Hematopoietic multipotent progenitor cell treated with erythropoietin and hydrocortisone succinate and interleukin-3 and kit ligand, for 4 days (in vitro differentiated cells): Measurements from ENCODE around the gene MRPS23.

ENCODE experiments used
- DNase-seq: peaks from one replicate; pipeline ENCODE4 v3.0.0-alpha.2; 2015

MRPS23 gene

DNA sequence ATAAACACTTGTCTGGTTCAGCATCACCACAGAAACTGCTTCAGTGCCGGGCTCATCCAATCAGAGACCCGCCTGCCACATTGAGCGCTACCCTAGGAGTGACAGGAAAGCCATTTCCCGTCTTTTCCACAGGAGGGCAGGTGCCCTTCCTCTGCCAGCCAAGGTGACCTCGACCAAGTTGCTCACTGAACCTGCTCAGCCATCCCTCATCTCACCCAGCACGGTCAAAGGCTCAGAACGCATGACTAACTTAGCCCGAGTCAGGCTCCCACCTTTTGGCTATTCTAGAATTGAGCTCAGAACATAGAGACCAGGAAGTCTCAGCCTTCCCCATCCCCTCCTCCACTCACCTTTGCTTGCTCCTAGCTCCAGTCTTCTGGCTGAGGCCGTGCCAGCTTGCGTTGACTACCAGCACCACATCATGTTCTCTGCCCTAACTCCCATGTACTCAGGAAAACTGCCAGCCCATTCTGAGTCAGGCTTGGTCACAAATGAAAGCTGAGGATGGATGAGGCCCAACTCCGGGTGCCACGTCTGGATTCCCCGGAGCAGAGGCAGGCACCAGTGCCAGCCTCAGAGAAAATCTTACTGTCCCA lies 15.6 kb downstream of the MRPS23 start:
- no peak for DNase-seq

DNA sequence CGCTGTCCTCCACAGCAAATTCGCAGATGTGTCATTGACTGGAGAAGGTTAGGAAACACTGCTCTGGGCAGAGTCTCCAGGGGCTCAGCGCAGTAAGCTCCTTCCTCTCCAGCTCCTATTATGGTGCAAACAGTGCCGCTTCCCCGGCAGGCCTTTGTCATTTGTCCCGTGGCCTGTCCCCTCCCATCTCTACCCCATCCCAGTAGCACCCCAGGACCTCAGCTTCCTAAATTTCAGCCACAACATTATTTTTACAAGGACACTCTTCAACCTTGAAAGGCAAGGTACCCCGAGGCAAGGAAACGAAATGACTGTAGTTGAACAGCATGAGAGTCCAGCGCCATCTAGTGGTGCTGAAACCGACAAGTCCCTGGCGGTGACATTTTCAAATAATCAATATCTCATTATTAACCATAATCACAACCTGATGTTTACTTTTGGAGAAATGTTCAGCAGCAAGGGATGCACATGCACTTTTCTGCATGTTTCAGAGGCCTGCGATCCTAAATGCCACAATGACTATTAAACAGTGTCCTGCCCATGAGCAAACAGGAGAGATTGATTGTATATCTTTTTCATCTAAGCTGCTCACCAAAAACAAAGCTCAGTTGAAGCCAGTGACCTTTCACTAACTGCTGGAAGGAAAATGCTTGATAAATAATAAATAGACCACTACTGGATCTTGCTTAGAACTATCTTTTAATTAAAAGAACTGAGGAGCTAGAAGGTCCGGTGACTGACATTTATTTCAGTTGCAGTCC lies 16.5 kb downstream of the MRPS23 start:
- peak; percentile 85 for DNase-seq

DNA sequence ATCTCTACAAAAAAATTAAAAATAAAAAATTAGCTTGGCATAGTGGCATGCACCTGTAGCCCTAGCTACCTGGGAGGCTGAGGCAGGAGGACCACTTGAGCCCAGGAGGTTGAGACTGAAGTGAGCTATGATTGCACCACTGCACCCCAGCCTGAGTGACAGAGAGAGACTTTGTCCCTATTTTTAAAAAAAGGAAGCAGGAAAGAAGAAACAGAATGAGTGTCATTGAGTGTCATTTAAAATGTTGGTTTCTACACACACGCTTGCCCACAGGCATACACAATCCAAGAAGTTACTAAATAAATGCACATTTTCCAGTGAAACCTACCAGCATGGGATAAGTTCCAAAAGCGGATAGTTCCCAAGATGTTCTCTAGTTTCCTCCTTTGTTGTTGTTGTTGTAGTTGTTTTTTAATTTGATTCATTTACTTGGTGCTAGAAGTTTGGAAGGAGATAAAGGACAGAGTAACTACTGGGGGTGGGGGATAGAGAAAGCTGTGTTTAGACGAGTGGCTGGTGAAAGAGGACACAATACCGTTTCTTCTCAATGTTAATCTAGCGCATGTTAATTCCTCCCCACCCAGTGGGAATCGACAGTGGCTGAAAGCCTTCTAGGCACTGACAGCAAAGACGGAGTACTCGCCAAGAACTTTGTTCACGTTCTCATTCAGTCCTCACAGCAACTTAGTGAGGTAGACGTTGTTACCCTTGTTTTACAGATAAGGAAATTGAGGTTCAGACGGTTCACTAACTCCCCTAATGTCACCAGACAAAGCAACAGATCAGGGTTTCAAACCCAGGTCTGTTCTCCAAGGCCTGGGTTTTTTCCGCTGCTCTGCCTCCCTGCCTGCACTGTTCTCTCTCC lies 17.3 kb downstream of the MRPS23 start:
- peak; percentile 37 for DNase-seq

DNA sequence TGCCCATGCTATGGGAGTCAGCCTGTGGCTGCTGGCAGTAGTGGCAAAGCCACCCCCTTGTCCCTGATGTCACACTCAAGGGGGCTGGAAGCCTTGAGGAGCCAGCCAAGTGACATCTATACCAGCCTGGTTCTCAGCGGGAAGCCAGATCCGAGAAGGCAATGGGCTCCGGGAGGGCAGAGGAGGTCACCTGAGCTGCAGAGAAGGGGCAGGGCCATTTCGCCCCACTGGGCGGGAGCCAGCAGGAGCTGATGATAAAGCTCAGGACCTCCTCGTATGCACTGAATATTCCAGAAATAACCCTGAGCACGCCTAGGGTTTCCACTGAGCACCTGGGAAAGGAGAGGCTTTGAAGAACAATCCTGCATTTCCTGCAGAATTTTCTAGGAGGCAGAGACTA lies 19.0 kb downstream of the MRPS23 start:
- DNase-seq, result no peak

DNA sequence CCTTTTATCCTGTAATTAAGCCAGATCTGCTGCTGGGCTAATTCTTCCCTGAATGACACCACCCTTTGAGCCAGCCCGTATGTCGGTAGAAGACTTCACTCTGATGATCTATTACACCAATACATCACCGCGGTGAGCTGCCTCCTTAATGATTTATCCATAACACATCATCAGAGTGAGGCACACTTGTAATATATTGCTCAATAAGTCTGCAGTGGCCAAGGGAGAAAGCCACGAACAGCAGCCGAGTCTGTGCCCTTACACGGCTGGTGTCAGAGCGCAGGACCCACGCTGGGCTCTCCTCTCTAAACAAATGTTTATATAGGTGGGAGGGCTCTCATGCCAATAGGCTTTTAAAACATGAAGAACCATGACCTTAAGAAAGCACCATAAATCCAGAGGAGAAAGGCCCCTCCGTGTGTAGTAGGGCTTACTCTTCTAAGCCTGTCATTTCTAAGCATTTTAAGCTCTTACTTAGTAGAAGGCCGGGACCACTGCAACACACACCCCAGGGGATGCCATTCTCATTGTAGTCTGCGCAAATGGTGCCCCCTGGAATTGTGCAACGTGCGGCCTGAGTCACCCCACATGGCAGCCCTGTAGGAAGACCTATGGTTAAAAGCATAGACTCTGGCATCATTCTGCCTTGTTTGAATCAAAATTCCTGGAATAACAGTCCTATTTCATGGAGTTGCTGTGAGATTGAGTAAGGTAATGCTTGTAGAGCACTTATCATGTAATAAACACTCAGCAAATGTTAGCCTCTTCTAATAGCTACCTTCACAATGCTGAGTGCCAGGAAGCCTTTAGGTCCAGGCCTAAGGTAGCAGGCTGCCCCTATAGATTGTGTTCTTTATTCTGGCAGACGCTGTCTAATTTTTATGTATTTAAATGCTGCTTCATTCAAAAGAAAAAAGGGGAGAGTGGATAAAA lies 26.1 kb downstream of the MRPS23 start:
- peak; percentile 30 for DNase-seq

DNA sequence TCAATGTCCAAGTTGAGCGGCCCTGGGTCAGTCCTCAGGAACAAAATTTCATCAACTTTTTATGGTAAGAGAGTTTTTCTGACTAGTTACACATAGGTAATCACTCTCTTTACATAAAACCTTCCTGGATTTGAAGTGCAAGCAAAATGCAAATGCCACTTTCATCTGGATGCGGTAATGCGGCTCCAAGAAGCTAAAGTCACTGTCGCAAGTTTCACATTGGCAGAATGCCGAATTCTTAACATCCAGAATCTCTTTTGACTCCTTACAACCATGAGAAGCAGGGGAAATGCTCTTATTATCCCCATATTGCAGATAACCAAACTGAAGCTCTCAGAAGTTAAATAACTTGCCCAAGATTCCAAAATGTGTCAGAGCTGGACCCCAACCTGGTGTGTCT lies 30.0 kb downstream of the MRPS23 start:
- DNase-seq, result no peak

DNA sequence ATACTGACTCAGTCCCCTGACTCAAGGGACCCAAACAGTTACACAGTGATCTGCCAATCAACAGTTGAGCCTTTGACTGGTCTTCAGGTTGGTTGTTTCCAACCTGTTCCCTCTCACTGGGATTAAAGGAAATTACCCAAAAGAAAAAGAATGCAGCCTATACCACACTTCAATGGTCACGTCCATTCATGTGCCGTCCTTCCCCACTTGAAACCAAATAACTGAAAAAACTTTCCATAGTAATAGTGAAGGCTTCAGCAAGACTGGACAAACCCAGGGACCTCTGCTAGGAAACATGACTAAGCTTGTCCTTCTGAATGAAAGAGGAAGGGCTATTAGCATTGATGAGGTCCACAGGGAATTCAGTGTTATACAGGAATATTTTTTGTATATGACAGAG lies 30.6 kb downstream of the MRPS23 start:
- DNase-seq, result no peak

DNA sequence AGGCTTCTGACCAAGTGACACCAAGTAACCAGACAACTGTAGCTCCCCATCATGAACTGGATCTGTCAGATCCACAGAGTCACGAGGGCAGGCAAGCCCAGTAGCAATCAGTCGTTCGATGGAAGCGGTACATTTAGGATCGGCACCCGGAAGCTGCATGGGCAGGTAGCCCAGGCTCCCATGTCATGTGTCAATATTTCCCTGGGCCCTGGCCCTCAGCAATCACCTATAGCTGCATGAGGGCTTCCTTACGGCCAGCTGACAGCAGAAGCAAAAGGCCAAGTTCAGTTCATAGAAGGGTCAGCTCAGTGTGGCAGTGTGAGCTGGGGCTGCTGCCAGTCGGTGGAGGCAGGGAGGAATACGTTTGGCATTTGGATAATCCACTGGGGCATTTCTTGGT lies 31.8 kb downstream of the MRPS23 start:
- no peak for DNase-seq

DNA sequence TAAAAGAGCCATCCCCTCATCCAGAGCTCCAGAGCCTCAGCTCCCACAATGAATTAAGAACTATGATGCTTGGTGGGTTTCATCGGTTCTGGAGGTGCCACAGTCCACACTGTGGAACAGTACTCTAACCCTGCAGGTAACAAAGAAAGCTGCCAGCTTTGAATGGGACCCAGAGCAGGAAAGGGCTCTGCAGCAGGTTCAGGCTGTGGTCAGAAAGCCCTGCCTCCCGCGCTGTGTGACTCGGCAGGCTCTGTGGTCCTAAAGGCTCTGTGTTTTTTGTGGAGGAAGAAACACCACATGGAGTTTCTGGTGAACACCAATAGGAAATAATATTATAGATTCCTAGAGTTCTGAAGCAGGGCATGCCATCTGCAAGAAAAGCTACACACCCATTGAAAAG lies 32.5 kb downstream of the MRPS23 start:
- no peak for DNase-seq

DNA sequence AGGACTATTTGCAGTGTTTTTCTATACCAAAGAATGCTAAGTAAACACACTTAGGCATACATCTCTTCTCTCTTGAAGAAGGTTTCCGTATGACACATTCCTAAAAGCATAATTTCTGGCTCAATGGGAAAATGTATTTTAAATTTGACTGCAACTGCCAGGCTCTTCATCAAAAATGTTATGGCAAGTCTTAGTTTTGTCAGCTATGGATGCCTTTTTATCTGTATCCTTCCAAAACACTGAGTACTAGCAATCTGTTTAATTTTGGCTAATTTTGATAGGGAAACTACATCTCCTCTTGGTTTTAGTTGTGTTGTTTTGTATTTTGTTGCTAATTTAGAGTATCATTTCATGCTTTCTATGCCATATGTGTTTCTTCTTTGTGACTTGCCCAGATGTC lies 35.4 kb downstream of the MRPS23 start:
- no peak for DNase-seq

DNA sequence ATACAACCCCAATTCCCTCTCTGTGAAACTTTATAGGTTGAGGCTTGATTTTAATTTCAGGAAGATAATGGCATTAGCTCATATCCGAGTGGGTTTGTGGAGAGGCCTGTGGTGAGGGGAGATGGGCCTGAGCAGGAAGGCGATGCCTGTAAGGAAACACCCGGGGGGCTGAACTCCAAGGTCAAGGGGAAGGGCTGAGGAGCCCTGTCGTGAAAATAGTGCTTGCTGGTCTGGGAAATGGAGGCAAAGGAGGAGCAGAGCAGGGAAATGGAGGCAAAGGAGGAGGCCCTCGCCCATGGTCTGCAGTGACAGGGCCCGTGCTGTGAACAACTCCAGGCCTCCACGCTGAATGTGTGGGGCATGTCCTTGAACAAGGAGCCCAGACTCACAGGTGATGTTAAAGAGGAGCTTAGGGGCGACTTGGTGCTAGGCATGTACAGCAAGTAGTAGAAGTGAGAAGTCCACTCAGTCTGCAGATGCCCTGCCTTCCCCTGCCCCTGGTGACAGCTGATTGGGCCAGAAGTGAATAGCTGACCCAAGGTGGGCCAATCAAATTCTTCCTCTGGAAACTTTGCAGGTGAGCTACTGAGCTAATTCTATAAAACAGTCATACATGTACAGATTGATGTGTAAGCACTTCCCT lies 38.1 kb downstream of the MRPS23 start:
- DNase-seq, result no peak

DNA sequence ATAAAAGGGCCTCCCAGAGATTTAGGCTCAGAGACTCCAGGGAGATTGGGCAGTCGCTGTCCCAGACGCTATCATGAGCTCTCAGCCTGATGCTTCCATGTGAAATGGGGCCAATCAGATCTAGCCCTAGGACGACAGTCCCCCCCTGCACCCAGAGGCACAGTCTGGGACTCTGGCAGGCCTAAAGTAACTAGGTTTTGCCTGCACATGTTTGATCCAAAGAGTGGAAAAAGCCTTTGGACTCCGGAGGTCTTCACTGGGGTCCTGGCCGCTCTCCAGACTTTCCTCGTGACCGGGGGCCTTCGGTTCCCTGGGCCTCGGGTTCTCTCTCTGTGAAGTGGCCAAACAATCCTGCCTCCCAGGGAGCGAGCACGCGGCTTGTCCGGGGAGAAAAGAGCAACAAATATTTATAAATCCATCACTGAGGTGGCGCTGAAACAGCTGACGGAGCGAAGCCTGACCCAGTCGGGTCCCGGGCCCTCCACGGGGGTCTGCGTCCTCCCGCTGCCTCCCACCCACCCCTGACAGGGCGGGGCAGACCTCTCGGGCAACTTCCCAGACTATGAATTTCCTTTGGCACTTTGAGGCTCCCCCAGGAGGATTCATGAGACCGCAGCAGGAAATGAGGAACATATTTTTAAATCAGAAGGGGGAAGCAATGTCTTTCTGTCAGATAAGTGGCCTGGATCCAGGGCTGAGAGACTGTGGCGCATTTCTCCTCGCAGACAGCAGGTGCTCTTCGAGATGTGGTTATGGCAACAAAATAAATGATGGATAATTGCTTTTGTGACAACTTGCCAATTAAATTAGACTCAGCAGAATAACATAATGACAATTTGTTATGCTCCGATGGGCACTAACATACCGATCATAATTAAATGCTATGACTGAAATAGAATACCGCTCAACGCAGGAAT lies 38.9 kb downstream of the MRPS23 start:
- peak; percentile 76 for DNase-seq

DNA sequence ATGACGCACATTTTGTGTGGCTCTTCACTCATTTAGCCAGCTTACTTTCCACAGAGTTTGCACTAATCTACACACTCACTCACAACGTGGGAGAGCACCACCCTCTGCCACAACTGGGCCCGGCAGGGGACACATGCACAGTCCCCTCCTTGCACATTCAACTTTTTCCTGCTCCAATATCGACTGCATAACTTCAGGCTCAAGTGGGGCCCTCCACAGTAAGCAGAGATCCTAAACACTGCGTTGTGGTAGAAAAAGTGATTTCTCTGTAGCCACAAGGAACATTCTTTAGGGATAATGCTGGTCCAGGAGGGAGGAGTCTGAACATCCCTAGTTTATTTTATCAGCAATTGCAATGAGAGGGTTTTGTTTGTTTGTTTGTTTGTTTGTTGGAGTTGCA lies 40.0 kb downstream of the MRPS23 start:
- DNase-seq, result no peak

DNA sequence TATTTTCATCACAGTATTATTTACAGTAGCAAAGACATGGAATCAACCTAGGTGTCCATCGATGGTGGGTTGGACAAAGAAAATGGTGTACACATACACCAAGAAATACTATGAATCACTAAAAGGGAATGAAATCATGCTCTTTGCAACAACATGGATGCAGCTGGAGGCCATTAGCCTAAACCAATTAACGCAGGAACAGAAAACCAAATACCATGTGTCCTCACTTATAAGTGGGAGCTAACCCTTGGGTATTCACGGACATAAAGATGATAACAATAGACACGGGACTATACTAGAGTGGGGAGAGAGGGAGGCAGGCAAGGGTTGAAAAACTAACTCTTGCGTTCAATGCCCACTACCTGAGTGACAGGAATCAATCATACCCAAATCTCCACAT lies 41.0 kb downstream of the MRPS23 start:
- no peak for DNase-seq

DNA sequence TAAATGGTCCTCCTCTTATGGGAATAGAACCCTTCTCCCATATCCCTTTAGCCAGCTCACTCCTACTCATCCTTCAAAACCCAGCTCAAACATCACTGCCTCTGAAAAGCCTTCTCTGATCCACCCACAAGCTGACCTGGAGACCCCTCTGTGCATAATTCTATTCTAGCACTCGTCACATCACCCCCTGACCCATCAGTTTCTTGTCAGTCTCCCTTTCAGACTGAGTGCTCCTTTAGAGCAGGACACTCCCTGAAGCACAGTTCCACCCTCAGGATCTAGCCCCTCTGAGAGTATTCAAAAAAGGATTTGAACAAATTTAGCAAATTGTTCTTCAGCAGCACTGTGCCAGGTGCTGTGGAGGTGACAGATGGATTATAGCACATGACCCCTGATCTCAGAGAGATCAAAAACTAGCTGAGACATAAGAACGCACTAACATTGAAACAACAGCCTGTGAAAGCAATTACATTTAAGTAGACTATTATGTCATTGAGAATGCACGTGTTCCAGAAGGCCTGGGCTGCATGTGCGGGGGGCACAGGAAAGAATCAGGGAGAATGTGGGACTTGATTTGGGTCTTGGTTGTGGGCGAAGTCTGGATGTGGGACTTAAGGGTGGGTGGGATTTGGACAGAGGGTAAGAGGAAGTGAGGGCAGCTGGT lies 43.5 kb downstream of the MRPS23 start:
- DNase-seq, result no peak

DNA sequence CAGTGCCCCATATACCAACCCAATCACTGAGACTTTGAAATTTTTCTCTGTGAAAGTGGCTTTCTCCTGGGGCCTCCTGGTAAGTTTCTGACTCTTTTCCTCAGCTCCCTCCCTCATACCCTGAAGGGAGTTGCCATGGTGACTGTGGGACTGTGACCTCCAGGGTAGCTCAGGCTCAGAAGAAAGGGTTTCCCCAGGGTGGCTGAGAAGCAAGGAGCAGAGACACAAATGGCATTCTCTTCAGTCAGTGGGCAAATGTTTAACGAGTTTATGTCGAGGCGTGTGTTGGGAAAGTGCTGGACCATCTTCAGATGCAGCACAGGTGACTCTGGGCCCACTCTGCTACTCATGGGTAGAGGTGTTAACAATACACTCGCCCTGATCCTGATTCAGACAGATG lies 46.8 kb downstream of the MRPS23 start:
- no peak for DNase-seq

DNA sequence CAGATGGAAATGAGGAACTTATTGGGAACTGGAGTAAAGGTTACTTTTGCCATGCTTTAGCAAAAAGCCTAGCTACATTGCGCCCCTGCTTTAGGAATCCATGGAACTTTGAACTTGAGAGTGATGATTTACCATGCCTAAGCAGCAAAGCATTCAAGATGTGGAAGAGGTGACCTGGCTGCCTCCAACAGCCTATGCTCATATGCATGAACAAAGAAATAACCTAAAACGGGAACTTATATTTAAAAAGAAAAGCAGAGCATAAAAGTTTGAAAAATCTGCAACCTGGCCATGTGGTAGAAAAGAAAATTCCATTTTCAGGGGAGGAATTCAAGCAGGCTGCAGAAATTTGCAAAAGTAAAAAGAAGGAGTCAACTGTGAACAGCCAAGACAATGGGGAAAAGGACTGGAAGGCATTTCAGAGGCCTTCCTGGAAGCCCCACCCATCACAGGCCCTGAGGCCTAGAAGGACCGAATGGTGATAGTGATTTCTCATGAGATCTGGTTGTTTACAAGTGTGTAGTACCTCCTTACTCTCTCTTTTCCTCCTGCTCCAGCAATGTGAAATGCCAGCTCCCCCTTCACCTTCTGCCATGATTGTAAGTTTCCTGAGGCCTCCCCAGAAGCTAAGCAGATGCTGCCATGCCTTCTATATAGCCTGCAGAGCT lies 48.7 kb downstream of the MRPS23 start:
- no peak for DNase-seq

DNA sequence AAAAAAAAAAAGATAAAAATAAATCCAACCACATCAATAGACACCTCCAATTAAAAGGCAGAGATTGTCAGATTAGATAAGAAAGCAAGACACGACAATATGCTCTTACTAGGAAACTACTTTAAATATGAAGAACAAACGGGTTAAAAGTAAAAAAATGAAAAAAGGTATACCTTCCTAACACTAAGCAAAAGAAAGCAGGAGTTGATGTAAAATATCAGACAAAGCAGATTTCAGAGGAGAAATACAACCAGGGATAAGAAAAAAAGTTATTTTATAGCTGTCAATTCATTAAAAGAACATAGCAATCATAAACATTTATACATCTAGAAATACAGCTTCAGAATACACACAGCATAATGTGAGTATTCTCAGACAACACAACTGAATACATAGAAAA lies 55.0 kb downstream of the MRPS23 start:
- no peak for DNase-seq

DNA sequence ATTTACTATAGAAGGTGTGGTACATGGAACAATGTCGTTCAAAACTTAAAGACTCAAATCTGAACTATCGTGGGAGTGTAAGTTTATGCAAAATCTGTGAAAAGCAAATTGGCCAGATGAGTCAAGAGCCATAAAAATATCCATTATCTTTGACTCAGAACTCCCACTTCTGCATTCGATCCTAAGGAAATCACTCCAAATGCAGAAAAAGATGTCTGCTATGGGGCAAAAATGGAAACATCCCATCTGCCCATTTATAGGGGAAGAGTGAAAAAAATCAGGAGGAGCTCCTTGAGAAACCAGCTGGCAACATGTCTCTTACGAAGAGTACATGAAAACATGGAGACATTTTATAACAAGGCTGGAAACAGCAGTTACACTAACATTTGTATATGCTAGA lies 61.1 kb downstream of the MRPS23 start:
- DNase-seq, result no peak

DNA sequence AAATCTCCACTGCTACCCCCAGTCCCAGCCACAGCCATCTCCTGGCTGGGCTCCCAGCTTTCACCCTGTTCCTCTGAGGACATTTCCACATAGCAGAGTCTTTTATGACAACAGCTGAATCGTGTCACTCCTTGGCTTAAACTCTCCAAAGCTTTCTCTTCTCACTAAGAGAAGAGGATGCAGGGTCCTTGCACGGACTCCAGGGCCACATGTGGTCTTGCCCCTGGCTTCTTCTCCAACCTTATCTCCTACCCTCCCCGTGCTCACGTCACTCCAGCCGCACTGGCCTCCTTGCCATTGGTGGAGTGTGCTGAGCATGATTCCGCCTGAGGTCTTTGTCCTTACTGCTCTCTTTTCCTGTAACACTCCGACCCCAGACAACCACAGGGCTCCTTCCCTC lies 64.8 kb downstream of the MRPS23 start:
- no peak for DNase-seq
